Measurements from ENCODE around the gene TGFB1. TPM values are rescaled to one million over a fixed set of nuclear protein-coding genes. Genes with fewer than 3 reads are reported as not detected.
"Not testable (repeated sequence)": the region's sequence is repeated elsewhere in the genome, so short reads cannot be mapped to it uniquely, and the experiment has no call there.

TGFB1 gene
- polyA plus RNA-seq, 3 donors, result 24.4 to 35.0 (median 32.8) TPM

- DNase-seq (ENCODE audit: extremely low read depth in 1 of 11, low read depth in 9 of 11, low spot score in 4 of 11), result no peak
These were observed 24.4 kb upstream of the TGFB1 start for GRCh38 chr19:41377977-41378709.

GRCh38 chr19:41376998-41377365, 23.3 kb upstream of the TGFB1 start:
- DNase-seq (ENCODE audit: extremely low read depth in 1 of 11, low read depth in 9 of 11, low spot score in 4 of 11), result no peak

DNA sequence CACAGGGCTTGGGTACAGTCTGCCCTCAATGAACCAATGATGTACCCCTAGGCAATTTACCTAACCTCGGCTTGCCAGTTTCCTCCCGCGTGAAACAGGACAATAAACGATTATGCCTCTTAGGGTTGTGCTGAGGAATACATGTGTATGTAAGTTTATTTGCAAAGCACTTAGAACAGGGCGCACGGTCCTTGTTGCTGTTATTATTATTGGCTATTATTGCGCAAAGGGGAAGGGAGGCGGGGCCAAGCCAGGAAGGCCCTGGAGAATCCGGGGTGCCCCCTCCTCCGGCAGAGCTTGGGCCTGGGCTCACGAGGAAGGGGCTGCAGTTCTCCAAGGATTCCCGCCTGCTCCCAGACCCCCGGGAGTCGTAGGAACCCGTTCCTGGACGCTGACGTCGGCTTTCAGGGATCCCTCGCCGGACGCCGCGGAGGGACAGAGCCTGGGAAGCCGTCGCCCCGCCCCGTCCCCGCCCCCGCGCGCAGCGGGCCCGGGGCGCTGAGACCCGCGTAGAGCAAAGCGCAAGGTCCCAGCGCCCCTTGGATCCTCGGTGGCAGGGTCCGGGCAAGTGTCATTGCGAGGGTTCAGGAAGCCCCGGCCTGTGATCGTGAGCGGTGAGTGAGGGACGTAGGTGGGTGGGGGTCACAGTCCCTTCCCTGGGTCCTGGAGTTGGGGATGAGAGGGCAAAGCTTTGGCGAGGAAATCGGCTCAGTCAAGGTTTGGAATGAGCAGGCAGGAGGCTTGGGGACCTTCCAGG, 22.7 kb upstream of the TGFB1 start, which contains the start of gene TMEM91:
TSS of gene TMEM91 (plus strand) at position 293 of the 757 bp plus-strand sequence. CDS start 1,777 bp downstream, outside the sequence.
- DNase-seq (ENCODE audit: extremely low read depth in 1 of 11, low read depth in 9 of 11, low spot score in 4 of 11), result peak in 1 of 11 donors; percentile 40

- DNase-seq (ENCODE audit: extremely low read depth in 1 of 11, low read depth in 9 of 11, low spot score in 4 of 11), result peak in 1 of 11 donors; percentile 43
These were observed 20.3 kb upstream of the TGFB1 start for GRCh38 chr19:41373993-41374392.

DNA sequence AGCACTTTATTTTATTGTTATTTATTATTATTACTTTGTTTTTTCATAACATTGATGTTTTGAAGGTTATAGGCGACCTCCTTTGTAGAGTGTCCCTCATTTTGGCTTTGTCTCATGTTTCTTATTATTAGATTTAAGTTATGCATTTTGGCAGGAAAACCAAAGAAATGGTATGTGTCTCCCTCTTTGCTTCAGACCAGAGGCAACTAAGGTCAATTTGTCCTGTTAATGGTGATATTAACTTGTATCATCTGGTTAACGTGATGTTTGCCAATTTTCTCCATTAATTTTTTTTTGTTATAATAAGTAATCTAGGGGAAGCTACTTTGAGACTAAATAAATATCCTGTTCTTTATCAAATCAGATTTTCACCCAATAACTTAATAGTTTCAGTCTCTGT, 18.8 kb upstream of the TGFB1 start:
- DNase-seq (ENCODE audit: extremely low read depth in 1 of 11, low read depth in 9 of 11, low spot score in 4 of 11), result no peak

GRCh38 chr19:41371541-41371940, 17.8 kb upstream of the TGFB1 start:
- DNase-seq (ENCODE audit: extremely low read depth in 1 of 11, low read depth in 9 of 11, low spot score in 4 of 11), result no peak

GRCh38 chr19:41371119-41371518, 17.4 kb upstream of the TGFB1 start:
- not testable (repeated sequence) for DNase-seq (ENCODE audit: extremely low read depth in 1 of 11, low read depth in 9 of 11, low spot score in 4 of 11)

DNA sequence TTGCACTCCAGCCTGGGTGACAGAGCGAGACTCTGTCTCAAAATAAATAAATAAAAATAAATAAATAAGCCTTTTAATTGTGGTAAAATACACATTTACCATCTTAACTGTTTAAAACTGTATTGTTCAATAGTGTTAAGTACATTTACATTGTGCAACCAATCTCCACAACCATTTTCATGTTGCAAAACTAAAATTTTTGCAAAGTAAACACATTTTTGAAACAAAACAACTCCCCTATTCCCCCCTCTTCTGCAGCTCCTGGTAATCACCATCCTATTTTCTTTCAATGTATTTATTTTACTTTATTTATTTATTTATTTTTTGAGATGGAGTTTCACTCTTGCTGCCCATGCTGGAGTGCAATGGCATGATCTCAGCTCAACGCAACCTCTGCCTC, 16.0 kb upstream of the TGFB1 start:
- DNase-seq (ENCODE audit: extremely low read depth in 1 of 11, low read depth in 9 of 11, low spot score in 4 of 11), result no peak

- DNase-seq (ENCODE audit: extremely low read depth in 1 of 11, low read depth in 9 of 11, low spot score in 4 of 11), result no peak
These were observed 14.2 kb upstream of the TGFB1 start for GRCh38 chr19:41367848-41368301.

GRCh38 chr19:41366089-41366488, 12.4 kb upstream of the TGFB1 start:
- no peak for DNase-seq (ENCODE audit: extremely low read depth in 1 of 11, low read depth in 9 of 11, low spot score in 4 of 11)

DNA sequence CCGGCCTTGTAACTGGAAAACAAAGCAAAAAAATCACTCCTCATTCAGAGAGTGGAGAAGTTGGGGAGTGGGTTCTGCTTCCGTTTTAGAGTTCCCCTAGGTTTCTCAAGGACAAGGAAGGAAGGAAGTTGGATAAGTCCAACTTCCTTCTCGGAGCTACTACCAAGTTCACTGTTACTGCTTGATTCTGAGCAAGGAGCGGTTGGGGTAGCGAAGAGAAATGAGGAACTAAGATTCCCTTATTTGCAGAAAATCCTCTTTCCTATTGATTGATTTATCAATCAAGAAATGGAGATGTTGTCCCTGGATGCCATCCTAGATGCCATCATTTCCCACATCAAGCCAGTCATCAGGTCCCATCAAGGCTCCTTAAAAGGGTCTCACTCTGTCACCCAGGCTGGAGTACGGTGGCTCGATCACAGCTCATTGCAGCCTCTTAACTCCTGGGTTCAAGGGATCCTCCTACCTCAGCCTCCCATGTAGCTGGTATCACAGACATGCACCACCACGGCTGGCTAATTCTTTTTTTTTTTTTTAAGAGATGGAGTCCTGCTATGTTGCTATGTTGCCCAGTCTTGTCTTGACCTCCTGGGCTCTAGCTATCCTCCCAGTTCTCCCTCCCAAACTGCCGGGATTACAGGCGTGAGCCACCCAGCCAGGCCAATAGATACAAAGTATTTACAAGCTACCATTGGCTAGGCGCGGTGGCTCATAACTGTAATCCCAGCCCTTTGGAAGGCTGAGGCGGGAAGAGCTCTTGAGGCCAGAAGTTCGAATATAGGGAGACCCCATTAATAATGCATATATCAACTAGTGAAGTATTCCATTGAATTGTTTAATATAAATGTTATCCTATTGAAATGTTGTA, 11.0 kb upstream of the TGFB1 start:
- no peak for DNase-seq (ENCODE audit: extremely low read depth in 1 of 11, low read depth in 9 of 11, low spot score in 4 of 11)

- peak; percentile 93 to 99 (median 98) for DNase-seq (ENCODE audit: extremely low read depth in 1 of 11, low read depth in 9 of 11, low spot score in 4 of 11)
These were observed 10.2 kb upstream of the TGFB1 start, which contains the start of gene B9D2 for GRCh38 chr19:41363753-41364523. B9D2 (minus strand) TSS chr19:41364149; CDS start chr19:41363519, 630 bp downstream.

GRCh38 chr19:41363371-41363752, 9.6 kb upstream of the TGFB1 start:
- DNase-seq (ENCODE audit: extremely low read depth in 1 of 11, low read depth in 9 of 11, low spot score in 4 of 11), result no peak

- no peak for DNase-seq (ENCODE audit: extremely low read depth in 1 of 11, low read depth in 9 of 11, low spot score in 4 of 11)
These were observed 8.6 kb upstream of the TGFB1 start for GRCh38 chr19:41362143-41362847.

DNA sequence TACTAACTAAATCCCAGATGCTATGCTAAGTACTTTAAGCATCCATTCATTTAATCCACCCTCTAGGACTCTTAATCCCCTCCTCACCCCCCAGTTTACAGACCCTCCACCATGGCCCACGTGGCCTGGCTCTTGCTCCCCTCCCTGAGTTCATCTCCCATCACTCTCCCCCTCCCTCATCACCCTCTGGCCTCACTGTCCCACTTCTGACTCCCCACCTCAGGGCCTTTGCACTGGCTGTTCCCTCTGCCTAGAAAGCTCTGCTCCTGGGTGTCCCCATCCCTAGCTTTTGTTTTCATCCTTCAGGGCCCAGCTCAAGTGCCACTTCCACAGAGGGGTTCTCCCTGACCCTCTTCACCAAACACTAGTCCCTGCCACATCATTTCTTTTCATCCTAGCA, 6.0 kb upstream of the TGFB1 start:
- DNase-seq (ENCODE audit: extremely low read depth in 1 of 11, low read depth in 9 of 11, low spot score in 4 of 11), result no peak

- no peak for DNase-seq (ENCODE audit: extremely low read depth in 1 of 11, low read depth in 9 of 11, low spot score in 4 of 11)
These were observed 4.0 kb upstream of the TGFB1 start for GRCh38 chr19:41357746-41358145.

GRCh38 chr19:41356984-41357739, 3.4 kb upstream of the TGFB1 start:
- DNase-seq (ENCODE audit: extremely low read depth in 1 of 11, low read depth in 9 of 11, low spot score in 4 of 11), result no peak

Data from renal cortex interstitium (tissue), 11 donors.